H1 (cell line): ENCODE data around the gene NAE1. TPM values are rescaled to one million over a fixed set of nuclear protein-coding genes. Genes with fewer than 3 reads are reported as not detected.

Source experiments
- BCL11A ChIP-seq, 2 experiments: IDR thresholded peaks; one replicate each; pipeline ENCODE4 v1.6.1; 2011; ENCODE audit warnings: low read depth in 2 of 2, low read length in 2 of 2, mild to moderate bottlenecking in 2 of 2
- CBX5 ChIP-seq: fragments of 300-800, 300-1000 bp; sonication (generic); IDR thresholded peaks from 2 replicates; pipeline ENCODE4 v1.7.1; 2016; ENCODE audit warnings: antibody characterized with exemption, low read length, low read depth
- CBX8 ChIP-seq: fragments of 300-800, 300-1000 bp; sonication (generic); IDR thresholded peaks from 2 replicates; pipeline ENCODE4 v1.7.1; 2016; ENCODE audit warnings: low read depth, low read length, borderline replicate concordance
- CHD1 ChIP-seq: IDR thresholded peaks from 2 replicates; pipeline ENCODE4 v1.6.1; 2012; ENCODE audit warnings: low read depth, low read length, improper control_type of control experiment
- EZH2 ChIP-seq: fragments of 200-600 bp; sonication (generic); IDR thresholded peaks from 2 replicates; pipeline ENCODE4 v1.7.1; 2012; ENCODE audit warnings: low read depth, mild to moderate bottlenecking, moderate library complexity, low read length, inconsistent platforms; ENCODE audit not compliant: severe bottlenecking
- KDM1A ChIP-seq: fragments of 200-600, 300-600 bp; sonication (generic); IDR thresholded peaks from 2 replicates; pipeline ENCODE4 v1.7.1; 2016; ENCODE audit warnings: mild to moderate bottlenecking, low read length, borderline replicate concordance
- RBBP5 ChIP-seq: IDR thresholded peaks from 2 replicates; pipeline ENCODE4 v1.7.1; 2012; ENCODE audit warnings: low read depth, mild to moderate bottlenecking, inconsistent platforms, low read length, moderate library complexity, borderline replicate concordance
- SIX5 ChIP-seq: IDR thresholded peaks from 2 replicates; pipeline ENCODE4 v1.6.1; 2011; ENCODE audit warnings: mild to moderate bottlenecking, low read depth, low read length
- TAF1 ChIP-seq: IDR thresholded peaks from 2 replicates; pipeline ENCODE4 v1.6.1; 2011; ENCODE audit warnings: mild to moderate bottlenecking, low read depth, low read length
- polyA plus RNA-seq, 7 experiments: library from polyadenylated mRNA; depleted of rRNA in 3 of 7; stranded (reverse) in 5 of 7; unstranded in 2 of 7; fragments of >200 nt in 5 of 7; fragments of 200-250 nt in 2 of 7; gene quantifications; 1 replicate in 5 of 7; 2 replicates in 1 of 7; 4 replicates in 1 of 7; pipeline versions ENCODE4 v1.2.1 to v1.2.3, GENCODE V29; 2011 to 2013; ENCODE audit warnings: missing spikeins in 2 of 7, mixed read lengths in 2 of 7
- total RNA-seq: library from RNA; stranded (reverse); fragmentation: NEBNext Ultra II Directional; extraction: Animal tissue kit (Norgen Biotek cat#: 25700); gene quantifications from 2 replicates; pipeline ENCODE4 v1.2.1, GENCODE V29; 2021
- TF ChIP-seq, protein P1 (sequence below): IDR thresholded peaks from 2 replicates; pipeline ENCODE4 v1.6.1; 2012; ENCODE audit warnings: inconsistent platforms
- TF ChIP-seq, protein P2 (sequence below): IDR thresholded peaks from 2 replicates; pipeline ENCODE4 v1.6.1; 2012; ENCODE audit warnings: low read length, inconsistent platforms

Gene NAE1
- total and polyA plus RNA-seq, 2 of the 8 experiments (the other 6 are each of a cell fraction or from before 2014, with no cell fraction given): 66.6 to 155 TPM

- no peak for TF ChIP-seq CBX8
- no peak for TF ChIP-seq CHD1
- TF ChIP-seq, protein P1, sequence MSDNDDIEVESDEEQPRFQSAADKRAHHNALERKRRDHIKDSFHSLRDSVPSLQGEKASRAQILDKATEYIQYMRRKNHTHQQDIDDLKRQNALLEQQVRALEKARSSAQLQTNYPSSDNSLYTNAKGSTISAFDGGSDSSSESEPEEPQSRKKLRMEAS: peak; percentile 91
- TF ChIP-seq SIX5: no peak
- no peak; the same call in 1 of the 2 replicates for TF ChIP-seq RBBP5
- no peak for TF ChIP-seq CBX5
- peak; percentile 64; the same call in 1 of the 2 replicates for TF ChIP-seq TAF1
- TF ChIP-seq BCL11A (IDR thresholded peaks at IDR 0.05; ENCODE audit: low read depth in 2 of 2, low read length in 2 of 2): no peak
- peak; percentile 67; the same call in 1 of the 2 replicates for TF ChIP-seq KDM1A
- TF ChIP-seq, protein P2, sequence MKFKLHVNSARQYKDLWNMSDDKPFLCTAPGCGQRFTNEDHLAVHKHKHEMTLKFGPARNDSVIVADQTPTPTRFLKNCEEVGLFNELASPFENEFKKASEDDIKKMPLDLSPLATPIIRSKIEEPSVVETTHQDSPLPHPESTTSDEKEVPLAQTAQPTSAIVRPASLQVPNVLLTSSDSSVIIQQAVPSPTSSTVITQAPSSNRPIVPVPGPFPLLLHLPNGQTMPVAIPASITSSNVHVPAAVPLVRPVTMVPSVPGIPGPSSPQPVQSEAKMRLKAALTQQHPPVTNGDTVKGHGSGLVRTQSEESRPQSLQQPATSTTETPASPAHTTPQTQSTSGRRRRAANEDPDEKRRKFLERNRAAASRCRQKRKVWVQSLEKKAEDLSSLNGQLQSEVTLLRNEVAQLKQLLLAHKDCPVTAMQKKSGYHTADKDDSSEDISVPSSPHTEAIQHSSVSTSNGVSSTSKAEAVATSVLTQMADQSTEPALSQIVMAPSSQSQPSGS: no peak
- no peak for TF ChIP-seq EZH2
These were observed 42.3 kb upstream of the NAE1 start (continued) for GRCh38 chr16:66872943-66873684.
